ENCODE results near the gene TSEN2. TPM values are rescaled to one million over a fixed set of nuclear protein-coding genes. Genes with fewer than 3 reads are reported as not detected.

TSEN2 gene
- total and polyA plus RNA-seq, 10 of the 15 experiments (the other 5 are each of a cell fraction or from before 2014, with no cell fraction given), result 17.7 to 32.3 (median 24.3) TPM

DNA sequence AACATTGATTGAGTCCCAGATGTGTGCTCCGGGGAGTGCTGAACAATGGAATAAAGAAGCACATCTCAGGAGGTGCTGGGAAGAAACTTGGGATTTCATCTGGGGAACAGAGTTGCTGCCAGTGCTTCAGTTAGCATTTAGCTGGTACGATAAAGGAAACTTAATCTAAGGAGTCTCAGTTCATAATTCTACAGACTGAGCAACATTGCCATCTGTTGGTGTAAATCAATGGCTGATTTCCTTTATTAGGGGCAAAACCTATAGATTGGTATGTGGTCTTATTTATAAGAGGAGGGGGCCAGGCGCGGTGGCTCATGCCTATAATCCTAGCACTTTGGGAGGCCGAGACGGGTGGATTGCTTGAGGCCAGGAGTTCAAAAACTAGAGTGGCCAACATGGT lies 52.1 kb downstream of the TSEN2 start:
- BruUV-seq (replicated peaks), result TSS peak; percentile 52
- Histone ChIP-seq H3K9me3 (replicated peaks; ENCODE audit: control insufficient read depth, insufficient read depth, low read length) (no peaks in the 10 kb centered on the region), H3K79me2 (ENCODE audit: control insufficient read depth, insufficient read depth, low read length) (no peaks in the 10 kb centered on the region), H3K4me3 (no peak overlapping the region), H3K36me3 (ENCODE audit: control insufficient read depth in 2 of 2, insufficient read depth in 2 of 2, low read length in 1 of 2) (peaks cover 0 to 10% of the 10 kb centered on the region in 2 experiments; a peak in 2 of 4 replicates), H2AFZ (ENCODE audit: control insufficient read depth, low read depth, low read length) (no peak overlapping the region), H3K9ac (ENCODE audit: control insufficient read depth, insufficient read depth, low read length) (no peak overlapping the region), H3K27ac (ENCODE audit: control insufficient read depth, insufficient read depth) (no peak overlapping the region), H3K4me1 (ENCODE audit: control insufficient read depth, insufficient read depth, low read length) (no peaks in the 10 kb centered on the region), H4K20me1 (ENCODE audit: control insufficient read depth, insufficient read depth) (no peaks in the 10 kb centered on the region), H3K27me3 (replicated peaks in 1 of 2; ENCODE audit: control insufficient read depth in 2 of 2, insufficient read depth in 2 of 2, low read length in 1 of 2) (no peaks in the 10 kb centered on the region), H3K4me2 (ENCODE audit: control insufficient read depth, insufficient read depth) (no peak overlapping the region)
- ATAC-seq (no peak), DNase-seq (ENCODE audit: low read depth, low spot score) (no peak), FAIRE-seq (no peak)
- ChIA-PET POLR2A (interaction anchor here (1.3 kb wide), 1 partner anchor 9 kb away, joined by 3 read pairs; the partner anchor contains the start of gene MKRN2OS), CTCF (interaction anchor here (0.6 kb wide), 1 partner anchor 722 kb away, joined by 3 read pairs; no protein-coding TSS in a partner anchor), SMC1A (ENCODE audit: uncharacterized antibody, unreplicated experiment) (interaction anchor here (1.3 kb wide), 1 partner anchor 18 kb away, joined by 4 read pairs; no protein-coding TSS in a partner anchor), RAD21 (ENCODE audit: unreplicated experiment) (no interaction called here)
- 98% methylated on average over 6 of the region's 6 CpGs for WGBS (ENCODE audit: insufficient coverage, insufficient replicate concordance, low lambda C conversion rate, missing lambda C conversion rate)
- intact Hi-C loops (cut with micrococcal nuclease; ENCODE audit: unreplicated experiment) (no loop called here), in situ Hi-C loops (cut with MboI) (no loop called here)
- TF ChIP-seq BCL11A (IDR thresholded peaks at IDR 0.05; ENCODE audit: low read depth, low read length), result no peak
- TF ChIP-seq CBX3 (IDR thresholded peaks at IDR 0.05; ENCODE audit: borderline replicate concordance, low read depth), result no peak
- no peak for TF ChIP-seq SUPT20H (IDR thresholded peaks at IDR 0.05; ENCODE audit: borderline replicate concordance, control insufficient read depth, low read depth, low read length)
- TF ChIP-seq LARP7 (IDR thresholded peaks at IDR 0.05), result no peak
- no peak for TF ChIP-seq FOXK2 (IDR thresholded peaks at IDR 0.05)
- TF ChIP-seq, protein P1, sequence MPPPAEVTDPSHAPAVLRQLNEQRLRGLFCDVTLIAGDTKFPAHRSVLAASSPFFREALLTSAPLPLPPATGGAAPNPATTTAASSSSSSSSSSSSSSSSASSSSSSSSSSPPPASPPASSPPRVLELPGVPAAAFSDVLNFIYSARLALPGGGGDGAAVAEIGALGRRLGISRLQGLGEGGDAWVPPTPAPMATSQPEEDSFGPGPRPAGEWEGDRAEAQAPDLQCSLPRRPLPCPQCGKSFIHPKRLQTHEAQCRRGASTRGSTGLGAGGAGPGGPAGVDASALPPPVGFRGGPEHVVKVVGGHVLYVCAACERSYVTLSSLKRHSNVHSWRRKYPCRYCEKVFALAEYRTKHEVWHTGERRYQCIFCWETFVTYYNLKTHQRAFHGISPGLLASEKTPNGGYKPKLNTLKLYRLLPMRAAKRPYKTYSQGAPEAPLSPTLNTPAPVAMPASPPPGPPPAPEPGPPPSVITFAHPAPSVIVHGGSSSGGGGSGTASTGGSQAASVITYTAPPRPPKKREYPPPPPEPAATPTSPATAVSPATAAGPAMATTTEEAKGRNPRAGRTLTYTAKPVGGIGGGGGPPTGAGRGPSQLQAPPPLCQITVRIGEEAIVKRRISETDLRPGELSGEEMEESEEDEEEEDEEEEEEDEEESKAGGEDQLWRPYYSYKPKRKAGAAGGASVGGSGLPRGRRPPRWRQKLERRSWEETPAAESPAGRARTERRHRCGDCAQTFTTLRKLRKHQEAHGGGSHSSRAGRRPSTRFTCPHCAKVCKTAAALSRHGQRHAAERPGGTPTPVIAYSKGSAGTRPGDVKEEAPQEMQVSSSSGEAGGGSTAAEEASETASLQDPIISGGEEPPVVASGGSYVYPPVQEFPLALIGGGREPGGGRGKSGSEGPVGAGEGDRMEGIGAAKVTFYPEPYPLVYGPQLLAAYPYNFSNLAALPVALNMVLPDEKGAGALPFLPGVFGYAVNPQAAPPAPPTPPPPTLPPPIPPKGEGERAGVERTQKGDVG (CRISPR knock-in tag; IDR thresholded peaks at IDR 0.05), result no peak
- TF ChIP-seq, protein P2, sequence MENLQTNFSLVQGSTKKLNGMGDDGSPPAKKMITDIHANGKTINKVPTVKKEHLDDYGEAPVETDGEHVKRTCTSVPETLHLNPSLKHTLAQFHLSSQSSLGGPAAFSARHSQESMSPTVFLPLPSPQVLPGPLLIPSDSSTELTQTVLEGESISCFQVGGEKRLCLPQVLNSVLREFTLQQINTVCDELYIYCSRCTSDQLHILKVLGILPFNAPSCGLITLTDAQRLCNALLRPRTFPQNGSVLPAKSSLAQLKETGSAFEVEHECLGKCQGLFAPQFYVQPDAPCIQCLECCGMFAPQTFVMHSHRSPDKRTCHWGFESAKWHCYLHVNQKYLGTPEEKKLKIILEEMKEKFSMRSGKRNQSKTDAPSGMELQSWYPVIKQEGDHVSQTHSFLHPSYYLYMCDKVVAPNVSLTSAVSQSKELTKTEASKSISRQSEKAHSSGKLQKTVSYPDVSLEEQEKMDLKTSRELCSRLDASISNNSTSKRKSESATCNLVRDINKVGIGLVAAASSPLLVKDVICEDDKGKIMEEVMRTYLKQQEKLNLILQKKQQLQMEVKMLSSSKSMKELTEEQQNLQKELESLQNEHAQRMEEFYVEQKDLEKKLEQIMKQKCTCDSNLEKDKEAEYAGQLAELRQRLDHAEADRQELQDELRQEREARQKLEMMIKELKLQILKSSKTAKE (IDR thresholded peaks at IDR 0.05; ENCODE audit: low read depth, poor library complexity, severe bottlenecking), result no peak
- TF ChIP-seq, protein P3, sequence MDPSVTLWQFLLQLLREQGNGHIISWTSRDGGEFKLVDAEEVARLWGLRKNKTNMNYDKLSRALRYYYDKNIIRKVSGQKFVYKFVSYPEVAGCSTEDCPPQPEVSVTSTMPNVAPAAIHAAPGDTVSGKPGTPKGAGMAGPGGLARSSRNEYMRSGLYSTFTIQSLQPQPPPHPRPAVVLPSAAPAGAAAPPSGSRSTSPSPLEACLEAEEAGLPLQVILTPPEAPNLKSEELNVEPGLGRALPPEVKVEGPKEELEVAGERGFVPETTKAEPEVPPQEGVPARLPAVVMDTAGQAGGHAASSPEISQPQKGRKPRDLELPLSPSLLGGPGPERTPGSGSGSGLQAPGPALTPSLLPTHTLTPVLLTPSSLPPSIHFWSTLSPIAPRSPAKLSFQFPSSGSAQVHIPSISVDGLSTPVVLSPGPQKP (IDR thresholded peaks at IDR 0.05; ENCODE audit: low read depth, low read length), result no peak
- TF ChIP-seq BMI1 (IDR thresholded peaks at IDR 0.05; ENCODE audit: borderline replicate concordance), result no peak
- no peak for TF ChIP-seq CHD4 (IDR thresholded peaks at IDR 0.05)
- TF ChIP-seq BRCA1 (IDR thresholded peaks at IDR 0.05; ENCODE audit: low read depth, low read length), result no peak
- TF ChIP-seq, protein P4, sequence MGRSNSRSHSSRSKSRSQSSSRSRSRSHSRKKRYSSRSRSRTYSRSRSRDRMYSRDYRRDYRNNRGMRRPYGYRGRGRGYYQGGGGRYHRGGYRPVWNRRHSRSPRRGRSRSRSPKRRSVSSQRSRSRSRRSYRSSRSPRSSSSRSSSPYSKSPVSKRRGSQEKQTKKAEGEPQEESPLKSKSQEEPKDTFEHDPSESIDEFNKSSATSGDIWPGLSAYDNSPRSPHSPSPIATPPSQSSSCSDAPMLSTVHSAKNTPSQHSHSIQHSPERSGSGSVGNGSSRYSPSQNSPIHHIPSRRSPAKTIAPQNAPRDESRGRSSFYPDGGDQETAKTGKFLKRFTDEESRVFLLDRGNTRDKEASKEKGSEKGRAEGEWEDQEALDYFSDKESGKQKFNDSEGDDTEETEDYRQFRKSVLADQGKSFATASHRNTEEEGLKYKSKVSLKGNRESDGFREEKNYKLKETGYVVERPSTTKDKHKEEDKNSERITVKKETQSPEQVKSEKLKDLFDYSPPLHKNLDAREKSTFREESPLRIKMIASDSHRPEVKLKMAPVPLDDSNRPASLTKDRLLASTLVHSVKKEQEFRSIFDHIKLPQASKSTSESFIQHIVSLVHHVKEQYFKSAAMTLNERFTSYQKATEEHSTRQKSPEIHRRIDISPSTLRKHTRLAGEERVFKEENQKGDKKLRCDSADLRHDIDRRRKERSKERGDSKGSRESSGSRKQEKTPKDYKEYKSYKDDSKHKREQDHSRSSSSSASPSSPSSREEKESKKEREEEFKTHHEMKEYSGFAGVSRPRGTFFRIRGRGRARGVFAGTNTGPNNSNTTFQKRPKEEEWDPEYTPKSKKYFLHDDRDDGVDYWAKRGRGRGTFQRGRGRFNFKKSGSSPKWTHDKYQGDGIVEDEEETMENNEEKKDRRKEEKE (IDR thresholded peaks at IDR 0.05), result no peak
- no peak for TF ChIP-seq POU2F2 (IDR thresholded peaks at IDR 0.05; ENCODE audit: borderline replicate concordance, low read depth, low read length)
- TF ChIP-seq SMAD5 (IDR thresholded peaks at IDR 0.05; ENCODE audit: low read depth), result no peak
- TF ChIP-seq ATF7 (IDR thresholded peaks at IDR 0.05; ENCODE audit: low read depth), result no peak
